ENCODE data around the gene MILR1.

MILR1 gene

DNA sequence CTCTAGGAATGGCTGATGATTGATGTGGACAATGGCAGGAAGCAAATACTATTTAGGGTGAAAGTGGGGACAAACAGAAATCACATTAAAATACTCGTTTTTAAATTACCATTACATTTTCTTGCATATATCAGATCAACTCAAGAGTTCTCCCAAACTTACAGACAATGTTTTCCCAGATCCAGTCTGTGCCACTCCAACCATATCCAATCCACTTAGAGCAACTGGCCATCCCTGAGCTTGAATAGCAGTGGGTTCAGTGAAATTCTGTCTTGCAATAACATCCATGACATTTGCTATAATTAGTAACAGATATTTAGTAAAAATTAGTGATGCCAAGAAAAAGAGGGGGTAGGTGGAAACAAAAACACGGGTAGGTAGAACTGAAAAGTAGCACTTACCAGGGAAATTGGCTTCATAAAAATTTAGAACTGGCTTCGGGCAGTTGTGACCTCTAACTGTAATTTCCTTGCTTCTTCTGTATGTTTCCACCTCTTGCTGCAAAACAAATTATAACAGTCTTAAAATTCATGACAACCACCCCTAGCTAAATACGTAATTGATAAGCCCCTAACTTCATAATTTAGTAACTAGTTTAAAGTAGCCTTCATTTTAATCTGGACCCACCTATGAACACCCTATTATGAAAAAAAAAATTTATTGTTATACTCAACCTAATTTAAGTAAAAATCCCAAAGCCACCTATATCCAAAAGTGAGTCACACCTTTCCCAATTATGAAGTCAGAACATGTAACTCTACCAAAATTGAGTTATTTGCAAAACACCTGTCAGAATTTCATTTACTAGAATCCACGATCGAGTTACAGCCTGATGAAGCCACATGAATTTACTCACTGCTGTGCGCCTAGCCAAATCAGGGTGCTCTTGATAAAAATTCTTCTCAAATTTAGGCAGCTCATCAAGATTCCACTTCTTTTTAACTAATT, 55.2 kb downstream of the MILR1 start:
- DNase-seq (ENCODE audit: low read depth) = no peak

DNA sequence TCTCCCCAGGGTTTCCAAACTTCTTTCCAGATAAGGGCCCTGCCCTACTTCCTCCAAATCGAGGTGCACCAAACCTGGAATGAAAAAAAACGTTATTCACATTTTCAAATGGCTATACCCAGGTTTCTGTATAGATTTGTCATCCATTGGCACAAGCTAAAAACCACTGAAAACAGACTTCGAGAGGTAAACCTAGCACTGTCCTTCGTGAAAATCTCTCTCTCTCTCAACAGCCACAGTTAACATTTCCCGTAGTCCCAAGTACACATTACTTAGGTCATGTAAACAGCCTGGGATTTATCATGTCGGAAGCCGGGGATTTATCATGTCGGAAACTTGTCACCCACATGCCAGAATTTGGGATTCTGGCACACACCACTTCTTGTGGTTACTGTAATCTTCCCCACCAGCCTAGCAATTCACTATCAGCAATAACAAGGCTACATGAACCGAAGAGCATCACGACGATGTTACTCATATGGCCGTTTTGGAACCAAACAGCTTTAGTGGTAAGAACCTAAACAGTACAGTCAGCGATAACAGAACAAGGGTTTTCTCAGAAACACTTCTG, 55.9 kb downstream of the MILR1 start:
- DNase-seq (ENCODE audit: low read depth) = no peak

DNA sequence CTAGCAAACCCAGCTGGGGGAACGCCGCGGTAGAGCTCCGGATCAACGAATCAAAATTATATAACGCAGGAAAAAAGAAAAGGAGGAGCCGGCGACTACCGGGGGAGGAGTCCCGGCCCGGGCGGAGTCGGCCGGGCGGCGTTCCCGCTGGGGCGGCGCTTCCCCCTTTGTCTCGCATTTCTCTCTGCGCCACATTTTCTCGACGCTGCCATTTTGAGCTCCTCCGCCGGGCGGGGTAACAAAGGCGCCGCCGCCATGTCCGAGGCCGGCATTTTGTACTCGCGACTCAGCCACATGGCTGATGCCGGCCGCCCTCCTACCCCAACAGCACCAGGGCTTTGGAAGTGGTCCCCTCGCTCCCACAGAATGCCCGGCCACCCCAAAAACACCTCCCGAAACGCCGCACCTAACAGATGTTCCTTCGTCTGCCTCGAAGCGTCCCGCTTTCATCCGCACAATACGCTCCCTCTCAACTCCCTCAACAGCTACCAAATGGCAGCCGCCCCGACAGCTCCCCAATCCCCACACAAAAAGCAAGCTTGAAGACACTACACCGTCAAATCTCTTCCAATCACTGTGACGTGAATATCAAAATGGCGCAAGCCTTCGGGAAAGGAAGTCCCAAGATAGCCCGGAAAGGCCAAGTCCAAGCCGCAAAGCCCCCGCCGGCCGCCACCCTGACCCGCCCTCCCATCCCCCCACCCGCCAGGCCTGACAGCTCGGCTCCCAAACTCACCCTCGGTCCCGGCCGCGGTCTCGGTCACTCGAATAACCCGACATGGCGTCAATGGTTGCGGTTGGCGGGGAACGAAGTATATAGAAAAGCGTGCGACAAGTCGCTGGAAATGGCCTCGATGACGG, 56.7 kb downstream of the MILR1 start:
- peak; percentile 73 for DNase-seq (ENCODE audit: low read depth)

DNA sequence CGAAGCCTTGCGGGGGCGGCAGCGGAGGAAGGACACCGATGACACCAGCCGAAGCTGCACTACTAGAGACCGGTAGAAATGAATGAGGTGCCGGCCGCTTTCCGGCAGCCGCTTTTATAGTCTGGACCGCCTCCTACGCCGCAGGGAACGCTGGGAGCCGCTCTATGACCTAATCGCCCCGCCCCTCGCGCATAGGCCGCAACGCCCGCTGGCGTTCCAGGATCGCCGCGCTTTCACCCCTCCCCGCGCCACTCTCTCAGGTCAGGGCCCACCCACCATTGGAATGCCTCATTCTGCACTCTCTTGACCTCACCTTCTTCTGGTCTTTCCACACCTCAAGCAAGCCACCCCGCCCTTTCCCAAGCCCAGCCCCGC, 57.3 kb downstream of the MILR1 start, which contains the start of gene DDX5:
TSS of gene DDX5 (minus strand) at position 89 of the 375 bp plus-strand sequence. CDS start 170 bp downstream, outside the sequence.
- peak; percentile 94 for DNase-seq (ENCODE audit: low read depth)

DNA sequence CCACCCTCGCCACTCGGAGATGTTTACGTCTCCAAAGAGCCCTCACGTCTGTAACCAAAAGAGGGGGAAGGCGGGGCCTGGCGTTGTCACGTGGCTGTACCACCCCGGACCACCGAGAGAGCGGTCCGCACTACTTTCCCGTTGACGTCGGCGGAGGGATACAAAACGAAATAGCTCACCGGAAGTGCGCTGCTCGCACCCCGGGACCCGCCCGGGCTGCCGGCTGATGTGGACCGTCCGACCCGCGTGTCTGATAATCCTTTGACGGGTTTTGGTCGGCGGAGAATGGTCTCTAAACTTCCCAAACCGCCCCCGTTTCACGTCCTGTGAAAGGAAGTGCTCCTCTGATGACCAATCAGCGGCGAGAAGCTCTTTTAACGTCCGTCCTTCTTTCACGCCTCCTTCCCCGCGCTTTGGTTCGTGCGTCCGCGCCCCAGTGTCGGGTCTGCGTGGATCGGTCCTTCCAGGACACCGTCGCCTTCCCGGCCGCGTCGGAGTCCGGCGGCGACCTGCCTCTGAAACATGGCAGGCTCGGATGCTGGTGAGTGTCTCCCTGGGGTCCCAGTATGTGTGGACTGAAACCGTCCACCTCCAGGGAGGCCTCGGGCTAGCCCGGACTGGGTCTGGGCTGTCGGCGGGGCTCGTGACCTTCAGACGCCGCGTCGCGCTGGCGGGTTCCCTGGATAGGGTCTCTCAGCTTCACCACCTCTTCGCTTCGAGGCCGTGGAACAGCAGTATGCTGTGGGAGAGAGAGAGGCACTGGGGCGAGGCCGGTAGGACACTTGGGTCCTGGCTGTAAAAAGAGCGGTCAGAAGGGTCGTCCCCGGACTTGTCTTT, 57.9 kb downstream of the MILR1 start, which contains the start of gene CEP95:
TSS of gene CEP95 (plus strand) at position 402 of the 837 bp plus-strand sequence. CDS start at position 523, 121 bp downstream.
- peak; percentile 94 for DNase-seq (ENCODE audit: low read depth)

DNA sequence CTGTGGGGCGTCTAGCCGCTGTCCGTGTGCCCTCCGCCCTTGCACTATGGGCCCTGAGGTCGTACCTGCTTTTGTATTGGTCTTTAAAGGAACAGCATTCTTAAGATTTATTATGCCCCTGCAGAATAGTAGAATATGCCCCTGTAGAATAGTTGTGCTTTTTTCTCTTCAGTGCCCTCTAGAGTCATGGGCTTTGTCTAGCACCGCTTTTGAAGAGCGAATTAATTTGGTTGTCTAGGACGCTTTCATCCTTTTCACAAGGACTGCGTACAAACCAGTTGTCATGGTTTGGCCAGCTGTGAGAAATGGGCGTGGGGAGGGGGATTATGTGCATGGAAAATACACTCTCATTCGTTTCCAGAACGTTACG, 58.5 kb downstream of the MILR1 start:
- peak; percentile 13 for DNase-seq (ENCODE audit: low read depth)

DNA sequence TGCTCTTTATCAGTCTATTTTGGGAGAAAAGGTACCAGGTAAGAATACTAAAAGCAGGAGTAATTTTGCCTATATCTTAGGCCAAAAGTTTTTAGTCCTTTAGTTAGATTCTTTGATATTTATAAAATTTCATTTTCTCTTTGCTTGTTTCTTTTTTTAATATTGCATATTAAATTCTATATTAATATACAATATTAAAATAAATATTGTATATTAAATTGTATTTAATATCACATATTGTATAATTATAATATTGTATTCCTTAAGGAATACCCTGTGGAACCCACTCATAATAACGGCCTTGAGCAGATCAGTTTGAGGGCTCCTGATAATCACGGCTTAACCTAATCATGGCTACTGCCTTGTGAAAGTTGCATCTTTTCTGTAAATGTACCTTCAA, 59.8 kb downstream of the MILR1 start:
- no peak for DNase-seq (ENCODE audit: low read depth)

DNA sequence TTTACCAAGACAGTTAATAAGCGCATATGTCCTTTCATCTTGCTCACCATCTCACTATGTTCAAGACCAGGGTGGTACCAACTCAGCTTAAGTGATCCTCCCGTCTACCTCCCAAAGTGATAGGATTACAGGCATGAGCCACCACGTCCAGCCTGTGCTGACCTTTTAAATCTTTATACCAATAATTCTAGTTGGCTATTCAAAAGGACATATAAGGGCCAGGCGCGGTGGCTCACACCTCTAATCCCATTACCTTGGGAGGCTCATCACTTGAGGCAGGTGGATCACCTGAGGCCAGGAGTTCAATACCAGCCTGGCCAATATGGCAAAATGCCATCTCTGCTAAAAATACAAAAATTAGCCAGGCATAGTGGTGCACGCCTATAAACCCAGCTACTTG, 60.3 kb downstream of the MILR1 start:
- no peak for DNase-seq (ENCODE audit: low read depth)

DNA sequence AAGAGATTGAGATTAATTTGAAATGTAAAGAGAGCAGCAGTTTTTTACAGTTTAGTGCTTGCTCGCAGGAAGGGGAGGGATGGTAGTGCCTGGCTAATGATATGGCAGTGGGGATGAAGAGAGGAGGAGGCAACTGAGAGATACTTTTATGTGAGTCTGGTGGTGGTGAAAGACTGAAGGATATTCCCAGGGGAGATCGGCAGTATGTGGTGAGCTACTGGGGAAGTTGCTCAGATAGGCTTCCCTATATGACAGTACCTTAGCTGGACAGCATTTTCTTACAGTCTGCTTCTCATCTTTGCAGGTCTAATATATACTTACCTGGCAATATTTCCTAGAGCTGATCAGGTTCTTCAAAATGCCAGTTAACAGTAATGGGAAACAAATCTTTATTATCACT, 66.5 kb downstream of the MILR1 start:
- DNase-seq (ENCODE audit: low read depth) = no peak

DNA sequence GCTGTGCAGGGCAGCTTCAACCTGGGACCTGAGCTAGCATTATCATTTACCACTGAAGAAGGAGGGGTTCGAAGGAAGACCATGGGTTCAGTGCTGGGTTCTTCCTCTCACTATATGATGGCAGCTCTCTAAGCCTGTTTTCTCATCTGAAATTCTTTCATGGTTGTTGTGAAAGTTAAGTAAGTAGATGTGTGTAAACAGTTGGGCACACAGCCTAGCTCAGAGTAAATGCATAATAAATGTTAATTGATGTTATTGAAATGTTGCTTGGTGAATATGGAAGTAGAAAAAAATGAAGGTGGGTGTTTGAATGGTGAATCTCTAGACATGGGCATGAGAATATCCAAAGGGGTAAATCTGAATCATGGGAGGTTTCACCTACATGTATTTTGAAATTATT, 66.9 kb downstream of the MILR1 start:
- DNase-seq (ENCODE audit: low read depth) = no peak
